Neuronal stem cell (in vitro differentiated cells): ENCODE data around the gene LSR.

Experiments used
- DNase-seq: peaks from one replicate; pipeline ENCODE4 v3.0.0-alpha.2; 2013; ENCODE audit warnings: low spot score
- H2AFZ ChIP-seq: one replicate; pipeline ENCODE4 v1.6.1; 2013; ENCODE audit warnings: mild to moderate bottlenecking, low read length, inconsistent platforms
- H2AK5ac ChIP-seq: 2 replicates; pipeline ENCODE4 v1.6.1; 2013; ENCODE audit warnings: low read depth, mild to moderate bottlenecking, inconsistent platforms, low read length, moderate library complexity, mixed read lengths
- H2BK120ac ChIP-seq: 2 replicates; pipeline ENCODE4 v1.6.1; 2013; ENCODE audit warnings: low read depth, mild to moderate bottlenecking, inconsistent platforms, low read length, moderate library complexity, mixed read lengths
- H2BK12ac ChIP-seq: one replicate; pipeline ENCODE4 v1.6.1; 2013; ENCODE audit warnings: low read length, inconsistent platforms
- H2BK15ac ChIP-seq: 2 replicates; pipeline ENCODE4 v1.6.1; 2013; ENCODE audit warnings: mild to moderate bottlenecking, low read length, inconsistent platforms, mixed read lengths
- H2BK5ac ChIP-seq: one replicate; pipeline ENCODE4 v1.6.1; 2013; ENCODE audit warnings: inconsistent platforms, mild to moderate bottlenecking, low read length, moderate library complexity
- H3K14ac ChIP-seq: one replicate; pipeline ENCODE4 v1.6.1; 2013; ENCODE audit warnings: low read length, inconsistent platforms
- H3K18ac ChIP-seq: 2 replicates; pipeline ENCODE4 v1.6.1; 2013; ENCODE audit warnings: low read length, inconsistent platforms
- H3K23ac ChIP-seq: 2 replicates; pipeline ENCODE4 v1.6.1; 2013; ENCODE audit warnings: low read depth, mild to moderate bottlenecking, mixed read lengths, low read length, inconsistent platforms; ENCODE audit not compliant: poor library complexity
- H3K27ac ChIP-seq: replicated peaks from 3 replicates; pipeline ENCODE4 v1.5.1; 2013; ENCODE audit warnings: low read length, inconsistent platforms
- H3K27me3 ChIP-seq, 3 experiments: 2 replicates each; pipeline ENCODE4 v1.6.1; 2013; ENCODE audit warnings: low read length in 3 of 3, mild to moderate bottlenecking in 2 of 3, inconsistent platforms in 1 of 3, low read depth in 1 of 3, mixed read lengths in 1 of 3, moderate library complexity in 1 of 3; ENCODE audit not compliant: control insufficient read depth in 3 of 3, insufficient read depth in 3 of 3
- H3K36me3 ChIP-seq, 2 donors: replicated peaks in 1 of 2; 2 replicates each; pipeline ENCODE4 v1.6.1; 2013; ENCODE audit warnings: low read length in 2 of 2; ENCODE audit not compliant: control insufficient read depth in 2 of 2, insufficient read depth in 2 of 2
- H3K4ac ChIP-seq: 2 replicates; pipeline ENCODE4 v1.6.1; 2013; ENCODE audit warnings: inconsistent platforms, mild to moderate bottlenecking, low read length, moderate library complexity
- H3K4me1 ChIP-seq, 2 donors: 1 replicate in 1 of 2; 2 replicates in 1 of 2; pipeline ENCODE4 v1.6.1; 2013; ENCODE audit warnings: low read length in 2 of 2, low read depth in 1 of 2; ENCODE audit not compliant: control insufficient read depth in 2 of 2, insufficient read depth in 1 of 2
- H3K4me2 ChIP-seq: one replicate; pipeline ENCODE4 v1.6.1; 2013; ENCODE audit warnings: mild to moderate bottlenecking, low read length, inconsistent platforms; ENCODE audit not compliant: insufficient read depth, poor library complexity, severe bottlenecking
- H3K4me3 ChIP-seq, 2 donors: 2 replicates each; pipeline ENCODE4 v1.5.1; 2013; ENCODE audit warnings: low read length in 2 of 2, mild to moderate bottlenecking in 2 of 2, inconsistent platforms in 1 of 2, moderate library complexity in 1 of 2
- H3K79me1 ChIP-seq: one replicate; pipeline ENCODE4 v1.6.1; 2013; ENCODE audit warnings: low read depth, mild to moderate bottlenecking, inconsistent platforms, low read length, moderate library complexity
- H3K9ac ChIP-seq: one replicate; pipeline ENCODE4 v1.6.1; 2013; ENCODE audit warnings: mild to moderate bottlenecking, low read depth, low read length, inconsistent platforms; ENCODE audit not compliant: poor library complexity
- H3K9me3 ChIP-seq, 2 donors: replicated peaks in 1 of 2; 2 replicates each; pipeline versions ENCODE3 to v1.6.1; 2013; ENCODE audit warnings: low read length in 2 of 2, mild to moderate bottlenecking in 2 of 2, inconsistent platforms in 1 of 2, low read depth in 1 of 2, mixed read lengths in 1 of 2, moderate library complexity in 1 of 2; ENCODE audit not compliant: control insufficient read depth in 2 of 2, insufficient read depth in 1 of 2
- H4K8ac ChIP-seq: one replicate; pipeline ENCODE4 v1.6.1; 2013; ENCODE audit warnings: low read depth, mild to moderate bottlenecking, inconsistent platforms, low read length, moderate library complexity
- H4K91ac ChIP-seq: one replicate; pipeline ENCODE4 v1.6.1; 2013; ENCODE audit warnings: low read length, low read depth, mild to moderate bottlenecking, inconsistent platforms; ENCODE audit not compliant: poor library complexity
- WGBS, 2 donors: extraction: QIAGEN DNeasy Blood & Tissue Kit; methylation state at CpG; one replicate each; pipeline ENCODE4 v1.1.7; 2013; ENCODE audit warnings: missing lambda C conversion rate in 2 of 2, mixed read lengths in 1 of 2; ENCODE audit not compliant: insufficient read length in 2 of 2, insufficient replicate concordance in 1 of 2; ENCODE audit errors: extremely low coverage in 2 of 2; 5-methylcytosine and 5-hydroxymethylcytosine counted together

LSR gene

GRCh38 chr19:35246466-35247092 lies 2.2 kb upstream of the LSR start:
- Histone ChIP-seq H2BK120ac (no peak overlapping the region), H3K4me1 (peaks cover 0 to 9% of the 10 kb centered on the region in 2 donors), H3K4me2 (no peak overlapping the region), H3K9me3 (peaks cover 0 to 7% of the 10 kb centered on the region in 2 donors), H4K8ac (no peak overlapping the region), H3K27me3 (peaks cover 0 to 33% (median 0%) of the 10 kb centered on the region in 3 experiments), H2BK12ac (no peak overlapping the region), H3K14ac (no peak overlapping the region), H3K36me3 (peaks cover 11 to 16% of the 10 kb centered on the region in 2 donors), H3K4me3 (no peak overlapping the region), H4K91ac (no peak overlapping the region), H2BK5ac (no peak overlapping the region), H2AK5ac (no peak overlapping the region), H3K4ac (no peak overlapping the region), H3K27ac (no peak overlapping the region), H2AFZ (no peak overlapping the region), H3K9ac (no peak overlapping the region), H3K23ac (no peak overlapping the region), H3K18ac (no peak overlapping the region), H2BK15ac (no peak overlapping the region), H3K79me1 (peaks cover 9% of the 10 kb centered on the region)
- no CpG with 5 or more reads among the region's 4 CpGs for WGBS, 2 donors
- DNase-seq, result no peak

- Histone ChIP-seq H2BK12ac (no peak overlapping the region), H4K8ac (no peak overlapping the region), H3K9me3 (peaks cover 0 to 7% of the 10 kb centered on the region in 2 donors), H3K4ac (no peak overlapping the region), H2BK5ac (peak overlapping the region; percentile 84), H3K79me1 (peaks cover 9% of the 10 kb centered on the region), H2BK15ac (peak overlapping the region; percentile 25), H4K91ac (no peak overlapping the region), H3K14ac (peak overlapping the region; percentile 27), H3K27ac (peak overlapping the region; percentile 84), H3K23ac (peak overlapping the region; percentile 87), H2BK120ac (peak overlapping the region; percentile 99), H3K4me2 (peak overlapping the region; percentile 72), H3K36me3 (peaks cover 11 to 19% of the 10 kb centered on the region in 2 donors), H3K4me3 (peak overlapping the region; percentile 93 to 96), H3K4me1 (peaks cover 0 to 9% of the 10 kb centered on the region in 2 donors), H3K9ac (no peak overlapping the region), H2AK5ac (no peak overlapping the region), H3K18ac (peak overlapping the region; percentile 80), H3K27me3 (peaks cover 0 to 33% (median 0%) of the 10 kb centered on the region in 3 experiments), H2AFZ (peak overlapping the region; percentile 100)
- no CpG with 5 or more reads among the region's 42 CpGs for WGBS, 2 donors
- peak; percentile 88 for DNase-seq
Measured at GRCh38 chr19:35247526-35248309, 1.1 kb upstream of the LSR start.

GRCh38 chr19:35249146-35249847 lies 495 bp downstream of the LSR start:
- Histone ChIP-seq H3K4ac (peak overlapping the region; percentile 68), H3K23ac (peak overlapping the region; percentile 100), H3K14ac (peak overlapping the region; percentile 91), H2BK15ac (peak overlapping the region; percentile 14), H3K27me3 (peaks cover 0 to 33% (median 0%) of the 10 kb centered on the region in 3 experiments), H3K9me3 (peaks cover 0 to 7% of the 10 kb centered on the region in 2 donors), H3K4me3 (peak overlapping the region; percentile 93 to 96), H2BK120ac (no peak overlapping the region), H3K18ac (peak overlapping the region; percentile 97), H3K9ac (peak overlapping the region; percentile 92), H2BK5ac (peak overlapping the region; percentile 84), H4K8ac (no peak overlapping the region), H2BK12ac (no peak overlapping the region), H2AFZ (peak overlapping the region; percentile 100), H2AK5ac (peak overlapping the region; percentile 95), H3K79me1 (peaks cover 10% of the 10 kb centered on the region), H3K36me3 (peaks cover 17 to 22% of the 10 kb centered on the region in 2 donors), H4K91ac (no peak overlapping the region), H3K27ac (peak overlapping the region; percentile 6), H3K4me1 (peaks cover 0 to 9% of the 10 kb centered on the region in 2 donors), H3K4me2 (peak overlapping the region; percentile 72)
- DNase-seq, result no peak
- no CpG with 5 or more reads among the region's 39 CpGs for WGBS, 2 donors
